Measurements from ENCODE around the gene MRPS7.

MRPS7 gene

DNA sequence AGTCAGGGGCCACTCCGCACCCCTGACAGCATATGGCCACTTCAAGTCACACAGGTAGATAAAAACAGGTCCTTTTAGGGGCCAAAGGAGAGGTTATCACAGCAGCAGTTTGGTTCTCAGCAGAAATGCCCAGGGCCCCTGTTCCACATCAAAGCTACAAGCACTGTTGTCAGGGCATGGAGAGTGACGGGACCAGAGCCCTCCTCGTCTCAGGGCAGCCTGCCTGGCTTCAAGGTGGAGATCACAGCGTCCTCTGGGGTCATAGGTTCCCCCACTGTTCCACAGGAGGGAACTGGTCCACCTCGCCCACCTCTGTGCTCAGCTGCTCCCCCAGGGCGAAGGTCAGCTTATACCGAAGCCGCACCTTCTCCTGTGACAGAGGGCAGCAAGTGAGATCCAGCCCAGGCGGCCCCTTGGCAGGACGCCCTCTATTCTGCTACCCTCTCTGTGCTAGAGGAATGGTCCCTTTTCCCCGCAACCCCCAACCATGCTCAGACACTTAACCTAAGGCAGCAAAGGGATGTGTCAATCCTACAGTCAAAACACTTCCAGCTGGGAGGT lies 23.6 kb upstream of the MRPS7 start:
- ChIA-PET CTCF (interaction anchor here (0.8 to 6.0 kb wide), 20 partner anchors 8 to 276 kb away, joined by 3 to 73 read pairs (median 6); partner anchors contain the start of genes MIF4GD and NUP85), POLR2A (interaction anchor here (0.6 kb wide), 1 partner anchor 31 kb away, joined by 4 read pairs; no protein-coding TSS in a partner anchor)
- TF ChIP-seq, protein P1, sequence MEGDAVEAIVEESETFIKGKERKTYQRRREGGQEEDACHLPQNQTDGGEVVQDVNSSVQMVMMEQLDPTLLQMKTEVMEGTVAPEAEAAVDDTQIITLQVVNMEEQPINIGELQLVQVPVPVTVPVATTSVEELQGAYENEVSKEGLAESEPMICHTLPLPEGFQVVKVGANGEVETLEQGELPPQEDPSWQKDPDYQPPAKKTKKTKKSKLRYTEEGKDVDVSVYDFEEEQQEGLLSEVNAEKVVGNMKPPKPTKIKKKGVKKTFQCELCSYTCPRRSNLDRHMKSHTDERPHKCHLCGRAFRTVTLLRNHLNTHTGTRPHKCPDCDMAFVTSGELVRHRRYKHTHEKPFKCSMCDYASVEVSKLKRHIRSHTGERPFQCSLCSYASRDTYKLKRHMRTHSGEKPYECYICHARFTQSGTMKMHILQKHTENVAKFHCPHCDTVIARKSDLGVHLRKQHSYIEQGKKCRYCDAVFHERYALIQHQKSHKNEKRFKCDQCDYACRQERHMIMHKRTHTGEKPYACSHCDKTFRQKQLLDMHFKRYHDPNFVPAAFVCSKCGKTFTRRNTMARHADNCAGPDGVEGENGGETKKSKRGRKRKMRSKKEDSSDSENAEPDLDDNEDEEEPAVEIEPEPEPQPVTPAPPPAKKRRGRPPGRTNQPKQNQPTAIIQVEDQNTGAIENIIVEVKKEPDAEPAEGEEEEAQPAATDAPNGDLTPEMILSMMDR (IDR thresholded peaks at IDR 0.05; ENCODE audit: insufficient read depth, low read length, missing control alignments), result no peak
- no peak overlapping the region for H3K4me3 ChIP-seq (ENCODE audit: low read depth, low read length)
- DNase-seq (ENCODE audit: low read depth, low spot score), result no peak

DNA sequence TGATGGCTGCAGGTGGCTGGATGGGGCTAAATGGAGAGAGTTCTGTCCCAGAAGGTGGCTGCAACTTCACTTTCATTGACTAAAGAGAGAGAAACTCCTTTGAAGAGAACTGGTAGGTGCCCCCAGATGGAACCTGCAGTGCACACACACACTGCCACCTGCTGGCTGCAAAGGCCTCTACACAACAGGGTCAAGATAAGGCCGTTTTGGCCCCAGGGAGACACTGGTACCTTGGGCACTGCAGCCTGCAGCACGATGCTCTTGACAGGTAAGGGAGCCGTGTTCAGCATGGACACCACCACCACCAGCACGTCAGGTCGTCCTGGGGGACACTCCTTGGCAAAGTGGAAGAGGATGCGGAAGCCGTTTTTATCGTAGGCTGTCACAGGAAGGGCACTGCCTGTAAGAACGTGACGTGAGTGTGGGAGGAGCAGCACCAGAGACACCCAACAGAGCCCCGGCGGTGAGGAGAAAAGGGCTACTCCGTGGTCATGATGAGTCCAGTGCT lies 22.9 kb upstream of the MRPS7 start:
- CTCF ChIA-PET, result interaction anchor here (0.7 to 6.0 kb wide), 22 partner anchors 8 to 403 kb away, joined by 3 to 73 read pairs (median 5); partner anchors contain the start of genes GGA3 and MIF4GD
- no peak for DNase-seq (ENCODE audit: low read depth, low spot score)
- POLR2A ChIA-PET, result interaction anchor here (1.4 to 1.5 kb wide), 2 partner anchors 9 to 124 kb away, joined by 3 to 5 read pairs; no protein-coding TSS in a partner anchor
- TF ChIP-seq, protein P1 (IDR thresholded peaks at IDR 0.05; ENCODE audit: insufficient read depth, low read length, missing control alignments), result peak; percentile 89
- no peak overlapping the region for H3K4me3 ChIP-seq (ENCODE audit: low read depth, low read length)

DNA sequence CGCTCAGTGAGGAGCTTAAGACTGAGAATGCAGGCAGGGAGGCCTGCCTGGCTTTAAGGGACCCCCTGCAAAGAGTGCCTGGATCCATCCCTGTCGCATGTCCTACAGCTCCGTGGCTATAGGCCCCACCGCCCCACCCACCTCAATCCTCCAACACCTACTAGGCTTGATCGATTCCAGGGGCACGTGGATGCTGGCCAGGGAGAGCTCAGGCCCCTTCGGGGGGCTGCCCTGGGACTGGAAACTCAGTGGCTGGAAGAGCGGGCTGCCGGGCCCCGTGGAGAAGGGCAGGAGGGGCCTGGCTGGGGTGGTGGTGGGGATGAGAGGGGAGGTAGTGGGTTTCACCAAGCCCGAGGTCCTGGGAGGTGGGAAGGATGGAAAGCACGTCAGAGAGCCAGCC lies 22.5 kb upstream of the MRPS7 start:
- POLR2A ChIA-PET, result interaction anchor here (0.8 to 1.5 kb wide), 3 partner anchors 10 to 125 kb away, joined by 3 to 5 read pairs (median 3); no protein-coding TSS in a partner anchor
- TF ChIP-seq, protein P1 (IDR thresholded peaks at IDR 0.05; ENCODE audit: insufficient read depth, low read length, missing control alignments), result no peak
- DNase-seq (ENCODE audit: low read depth, low spot score), result no peak
- CTCF ChIA-PET, result interaction anchor here (0.7 to 6.0 kb wide), 22 partner anchors 9 to 1458 kb away, joined by 3 to 73 read pairs (median 5); partner anchors contain the start of genes GGA3 and MIF4GD
- H3K4me3 ChIP-seq (ENCODE audit: low read depth, low read length), result no peak overlapping the region

DNA sequence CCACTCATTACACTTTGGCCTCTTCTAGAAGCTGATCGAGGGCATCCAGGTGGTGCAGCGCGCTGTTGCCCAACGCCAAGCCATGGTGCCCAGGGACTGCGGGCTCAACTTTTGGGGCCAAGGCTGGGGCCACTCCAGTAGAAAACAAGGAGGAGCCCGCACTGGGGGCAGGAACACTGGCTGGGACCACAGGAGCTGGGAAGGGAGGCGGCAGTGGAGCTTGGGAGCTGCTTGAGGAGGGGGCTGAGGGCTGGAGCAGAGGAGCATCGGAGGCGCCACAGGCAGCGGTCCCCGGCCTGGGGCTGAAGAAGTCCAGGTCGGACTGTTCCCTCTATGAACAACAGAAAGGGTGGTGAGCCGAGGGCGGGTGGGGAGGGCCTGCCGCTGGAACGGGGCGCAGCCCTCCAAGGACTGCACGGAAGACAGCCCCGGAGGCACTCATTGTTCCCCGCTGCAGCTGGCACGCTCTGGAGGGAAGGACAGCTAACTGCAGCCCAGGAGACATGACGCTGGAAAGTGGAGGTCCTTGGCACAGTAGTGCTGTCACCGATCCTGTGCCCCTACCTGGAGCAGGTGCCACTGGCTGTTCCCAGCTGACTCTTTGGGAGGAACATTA lies 21.8 kb upstream of the MRPS7 start:
- POLR2A ChIA-PET, result interaction anchor here (0.8 to 1.5 kb wide), 3 partner anchors 10 to 125 kb away, joined by 3 to 5 read pairs (median 3); no protein-coding TSS in a partner anchor
- DNase-seq (ENCODE audit: low read depth, low spot score), result no peak
- CTCF ChIA-PET, result interaction anchor here (0.7 to 6.0 kb wide), 26 partner anchors 9 to 1457 kb away, joined by 3 to 73 read pairs (median 4); partner anchors contain the start of genes GGA3 and MIF4GD
- H3K4me3 ChIP-seq (ENCODE audit: low read depth, low read length), result no peak overlapping the region
- TF ChIP-seq, protein P1 (IDR thresholded peaks at IDR 0.05; ENCODE audit: insufficient read depth, low read length, missing control alignments), result no peak

DNA sequence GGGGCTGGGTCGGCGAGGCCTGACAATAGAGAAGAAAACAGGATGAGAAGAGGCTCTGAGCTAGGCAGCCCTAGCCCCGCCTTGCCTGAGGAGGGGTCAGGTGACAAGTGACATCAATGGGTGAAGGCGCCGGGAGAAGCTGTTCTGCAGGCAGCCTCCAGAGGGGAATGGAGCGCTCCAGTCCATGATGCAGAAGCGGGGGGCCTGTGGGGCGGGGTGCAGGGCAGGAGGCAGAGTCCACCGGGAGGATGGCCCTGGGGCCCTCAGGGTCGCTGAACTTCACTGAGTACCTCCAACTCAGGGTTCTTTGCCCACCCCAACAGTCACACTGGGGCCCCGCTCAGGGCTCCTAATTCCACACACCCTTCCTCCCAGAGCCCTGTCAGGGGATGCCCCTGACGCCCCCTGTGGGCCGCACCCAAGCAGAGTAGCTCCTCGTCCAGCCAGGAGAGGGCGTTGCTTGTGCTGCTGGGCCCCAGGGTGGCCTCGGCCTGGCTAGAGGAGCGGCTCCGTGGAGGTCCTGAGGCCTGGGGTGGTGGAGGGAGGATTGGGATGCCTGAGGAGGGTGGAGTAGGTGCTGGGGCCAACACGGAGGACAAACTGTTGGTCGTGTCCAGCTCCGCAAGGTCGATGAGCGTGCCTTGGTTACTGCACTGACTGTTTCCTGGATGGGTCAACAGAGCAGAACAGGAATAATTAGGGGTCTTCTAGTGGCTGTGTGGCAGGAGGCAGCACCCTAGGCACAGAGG lies 21.1 kb upstream of the MRPS7 start:
- H3K4me3 ChIP-seq (ENCODE audit: low read depth, low read length), result no peak overlapping the region
- DNase-seq (ENCODE audit: low read depth, low spot score), result no peak
- ChIA-PET CTCF (interaction anchor here (1.0 to 6.0 kb wide), 19 partner anchors 9 to 279 kb away, joined by 3 to 73 read pairs (median 5); partner anchors contain the start of genes GGA3 and MIF4GD), POLR2A (no interaction called here)
- TF ChIP-seq, protein P1 (IDR thresholded peaks at IDR 0.05; ENCODE audit: insufficient read depth, low read length, missing control alignments), result peak; percentile 87

All from AG04449 (cell line).